CD4-positive, CD25-positive, alpha-beta regulatory T cell (primary cell): ENCODE measurements around the gene GAGE12J. TPM values are rescaled to one million over a fixed set of nuclear protein-coding genes. Genes with fewer than 3 reads are reported as not detected.
"Not testable (repeated sequence)": the region's sequence is repeated elsewhere in the genome, so short reads cannot be mapped to it uniquely, and the experiment has no call there.

Experiments
- ATAC-seq, 2 donors: fragments of 150-1000 bp; cut with Tn5 transposase; one replicate each; pipeline ENCODE4 v1.10.0; 2021; ENCODE audit warnings: low read depth in 2 of 2, moderate number of reproducible peaks in 2 of 2, moderate library complexity in 1 of 2
- DNase-seq, 3 donors: peaks; one replicate each; pipeline versions ENCODE4 v3.0.0 to v3.0.0-alpha.2; 2012 to 2022; ENCODE audit warnings: mixed read lengths in 1 of 3
- H3K27ac ChIP-seq: one replicate; pipeline ENCODE4 v1.7.0; 2013; ENCODE audit warnings: mild to moderate bottlenecking, low read length; ENCODE audit not compliant: insufficient read depth, poor library complexity, severe bottlenecking
- H3K27me3 ChIP-seq: one replicate; pipeline ENCODE4 v1.7.0; 2013; ENCODE audit warnings: low read length; ENCODE audit not compliant: control insufficient read depth, insufficient read depth
- H3K36me3 ChIP-seq: one replicate; pipeline ENCODE4 v1.7.0; 2013; ENCODE audit warnings: mild to moderate bottlenecking, low read length, moderate library complexity; ENCODE audit not compliant: control insufficient read depth, insufficient read depth
- H3K4me1 ChIP-seq: 2 replicates; pipeline ENCODE4 v1.7.0; 2013; ENCODE audit warnings: mild to moderate bottlenecking, low read length; ENCODE audit not compliant: insufficient read depth, control insufficient read depth, poor library complexity, severe bottlenecking
- H3K4me3 ChIP-seq: one replicate; pipeline ENCODE4 v1.7.0; 2013; ENCODE audit warnings: low read depth, mild to moderate bottlenecking, low read length, moderate library complexity
- H3K9me3 ChIP-seq, 2 experiments: 1 replicate in 1 of 2; 2 replicates in 1 of 2; pipeline ENCODE4 v1.7.0; 2013; ENCODE audit warnings: low read length in 2 of 2, mild to moderate bottlenecking in 1 of 2, moderate library complexity in 1 of 2; ENCODE audit not compliant: control insufficient read depth in 2 of 2
- H3K27ac Mint-ChIP-seq, 3 donors: one replicate each; pipeline ENCODE4 v1.8.0; 2020 to 2022; ENCODE audit warnings: mild to moderate bottlenecking in 3 of 3, mixed read lengths in 3 of 3, moderate library complexity in 2 of 3
- H3K27me3 Mint-ChIP-seq: one replicate; pipeline ENCODE4 v1.8.0; 2022; ENCODE audit warnings: mild to moderate bottlenecking, mixed read lengths
- H3K36me3 Mint-ChIP-seq: one replicate; pipeline ENCODE4 v1.8.0; 2020; ENCODE audit warnings: mixed read lengths
- H3K4me1 Mint-ChIP-seq, 4 donors: one replicate each; pipeline ENCODE4 v1.8.0; 2020 to 2022; ENCODE audit warnings: mixed read lengths in 4 of 4, mild to moderate bottlenecking in 1 of 4
- H3K4me3 Mint-ChIP-seq, 4 donors: one replicate each; pipeline ENCODE4 v1.8.0; 2020 to 2022; ENCODE audit warnings: mild to moderate bottlenecking in 4 of 4, mixed read lengths in 4 of 4, moderate library complexity in 3 of 4
- H3K9me3 Mint-ChIP-seq, 7 donors: one replicate each; pipeline ENCODE4 v1.8.0; 2020 to 2022; ENCODE audit warnings: mixed read lengths in 7 of 7, mild to moderate bottlenecking in 3 of 7, moderate library complexity in 2 of 7
- polyA plus RNA-seq, 4 donors: library from polyadenylated mRNA; unstranded; fragments of 300-500 nt; fragmentation: Illumina TruSeq; gene quantifications; one replicate each; pipeline ENCODE4 v1.2.3, GENCODE V29; 2021
- total RNA-seq: library from RNA; stranded (reverse); gene quantifications from one replicate; pipeline ENCODE4 v1.2.3, GENCODE V29; 2022

Gene GAGE12J
- total and polyA plus RNA-seq, 5 donors from 2014 or later: not detected

GRCh38 chrX:49341449-49341848 lies 19.6 kb downstream of the GAGE12J start:
- H3K27ac Mint-ChIP-seq: not testable (repeated sequence)

GRCh38 chrX:49344496-49345175 lies 22.8 kb downstream of the GAGE12J start:
- H3K4me1 ChIP-seq, H3K36me3 ChIP-seq, DNase-seq, H3K27ac ChIP-seq, H3K9me3 Mint-ChIP-seq, H3K4me3 Mint-ChIP-seq, ATAC-seq, H3K27me3 ChIP-seq, H3K36me3 Mint-ChIP-seq, H3K4me3 ChIP-seq, H3K27ac Mint-ChIP-seq, H3K27me3 Mint-ChIP-seq, H3K4me1 Mint-ChIP-seq, H3K9me3 ChIP-seq: not testable (repeated sequence)

More at GRCh38 chrX:49341449-49341848, 19.6 kb downstream of the GAGE12J start:
- H3K4me3 Mint-ChIP-seq, H3K4me1 ChIP-seq, H3K4me3 ChIP-seq, H3K4me1 Mint-ChIP-seq, H3K9me3 Mint-ChIP-seq, H3K27ac ChIP-seq, H3K36me3 Mint-ChIP-seq, H3K27me3 ChIP-seq, ATAC-seq, H3K9me3 ChIP-seq, DNase-seq, H3K36me3 ChIP-seq, H3K27me3 Mint-ChIP-seq: not testable (repeated sequence)

GRCh38 chrX:49345402-49345801 lies 23.6 kb downstream of the GAGE12J start:
- H3K27me3 ChIP-seq, ATAC-seq, DNase-seq, H3K36me3 Mint-ChIP-seq, H3K36me3 ChIP-seq, H3K27me3 Mint-ChIP-seq, H3K9me3 ChIP-seq, H3K4me3 Mint-ChIP-seq, H3K4me1 ChIP-seq, H3K27ac Mint-ChIP-seq, H3K27ac ChIP-seq, H3K4me3 ChIP-seq, H3K9me3 Mint-ChIP-seq, H3K4me1 Mint-ChIP-seq: not testable (repeated sequence)

- H3K4me1 Mint-ChIP-seq, ATAC-seq, H3K27ac Mint-ChIP-seq, H3K9me3 ChIP-seq, H3K4me1 ChIP-seq, H3K27me3 Mint-ChIP-seq, H3K27ac ChIP-seq, H3K36me3 Mint-ChIP-seq, H3K4me3 Mint-ChIP-seq, H3K4me3 ChIP-seq, H3K9me3 Mint-ChIP-seq, H3K27me3 ChIP-seq, H3K36me3 ChIP-seq: not testable (repeated sequence)
- peak in 1 of 3 donors; percentile 1 for DNase-seq
Measured at GRCh38 chrX:49346150-49346549, 24.3 kb downstream of the GAGE12J start.

Other genes with a start within 250 kb of the GAGE12J start
- 20.4 TPM for gene PRAF2, start 248.0 kb upstream of the GAGE12J start, total RNA-seq
- gene PRAF2, start 248.0 kb upstream of the GAGE12J start, polyA plus RNA-seq: 10 to 100 TPM; 40.6 to 49.4 (median 44.0) TPM
- gene WDR45, start 242.2 kb upstream of the GAGE12J start, total RNA-seq: 85.6 TPM
- gene WDR45, start 242.2 kb upstream of the GAGE12J start, polyA plus RNA-seq: 10 to 100 TPM; 62.8 to 72.1 (median 68.2) TPM
- gene GPKOW, start 198.3 kb upstream of the GAGE12J start, total RNA-seq: 17.4 TPM
- 10 to 100 TPM; 34.9 to 43.0 (median 37.7) TPM for gene GPKOW, start 198.3 kb upstream of the GAGE12J start, polyA plus RNA-seq
- gene MAGIX, start 159.3 kb upstream of the GAGE12J start, total RNA-seq: 0.57 TPM
- 1 to 10 TPM in 1 of 4 donors, under 1 TPM in 3; 0.49 to 1.0 (median 0.62) TPM for gene MAGIX, start 159.3 kb upstream of the GAGE12J start, polyA plus RNA-seq
- gene PLP2, start 150.1 kb upstream of the GAGE12J start, total RNA-seq: 141 TPM
- 100 to 1,000 TPM; 222 to 354 (median 242) TPM for gene PLP2, start 150.1 kb upstream of the GAGE12J start, polyA plus RNA-seq
- 7.3 TPM for gene PRICKLE3, start 135.7 kb upstream of the GAGE12J start, total RNA-seq
- gene PRICKLE3, start 135.7 kb upstream of the GAGE12J start, polyA plus RNA-seq: 1 to 10 TPM; 2.7 to 4.7 (median 3.5) TPM
- 1.3 TPM for gene SYP, start 121.8 kb upstream of the GAGE12J start, total RNA-seq
- gene SYP, start 121.8 kb upstream of the GAGE12J start, polyA plus RNA-seq: under 1 TPM; 0.67 to 0.95 (median 0.84) TPM
- gene CACNA1F, start 88.7 kb upstream of the GAGE12J start, total RNA-seq: 0.69 TPM
- gene CACNA1F, start 88.7 kb upstream of the GAGE12J start, polyA plus RNA-seq: not detected
- 18.3 TPM for gene CCDC22, start 86.6 kb upstream of the GAGE12J start, total RNA-seq
- gene CCDC22, start 86.6 kb upstream of the GAGE12J start, polyA plus RNA-seq: 10 to 100 TPM; 18.8 to 34.6 (median 28.0) TPM
- gene FOXP3, start 57.3 kb upstream of the GAGE12J start, total RNA-seq: 198 TPM
- gene FOXP3, start 57.3 kb upstream of the GAGE12J start, polyA plus RNA-seq: 100 to 1,000 TPM; 154 to 190 (median 172) TPM
- gene PPP1R3F, start 52.2 kb upstream of the GAGE12J start, total RNA-seq: 19.4 TPM
- 10 to 100 TPM; 11.8 to 28.0 (median 15.1) TPM for gene PPP1R3F, start 52.2 kb upstream of the GAGE12J start, polyA plus RNA-seq
- not detected for gene GAGE10, start 18.4 kb upstream of the GAGE12J start, total RNA-seq
- gene GAGE10, start 18.4 kb upstream of the GAGE12J start, polyA plus RNA-seq: not detected
- gene GAGE13, start 9.5 kb downstream of the GAGE12J start, total RNA-seq: not detected
- not detected for gene GAGE13, start 9.5 kb downstream of the GAGE12J start, polyA plus RNA-seq
- not detected for gene GAGE12C, start 210.1 kb downstream of the GAGE12J start, total RNA-seq
- not detected for gene GAGE12C, start 210.1 kb downstream of the GAGE12J start, polyA plus RNA-seq
- not detected for gene GAGE12D, start 219.7 kb downstream of the GAGE12J start, total RNA-seq
- gene GAGE12D, start 219.7 kb downstream of the GAGE12J start, polyA plus RNA-seq: not detected
- not detected for gene GAGE12E, start 229.3 kb downstream of the GAGE12J start, total RNA-seq
- not detected for gene GAGE12E, start 229.3 kb downstream of the GAGE12J start, polyA plus RNA-seq
- gene GAGE12F, start 238.8 kb downstream of the GAGE12J start, total RNA-seq: not detected
- not detected for gene GAGE12F, start 238.8 kb downstream of the GAGE12J start, polyA plus RNA-seq
- not detected for gene GAGE12G, start 248.4 kb downstream of the GAGE12J start, total RNA-seq
- gene GAGE12G, start 248.4 kb downstream of the GAGE12J start, polyA plus RNA-seq: not detected